IMR-90 (cell line): Measurements from ENCODE around the gene H2AZ1. TPM values are rescaled to one million over a fixed set of nuclear protein-coding genes. Genes with fewer than 3 reads are reported as not detected.
A peak's percentile ranks its signal among the peaks of the same experiment; 100 is the strongest.

Experiments
- ATAC-seq: fragments of 200-7000 bp; cut with Tn5 transposase; 2 replicates; pipeline ENCODE4 v1.9.1; 2020; ENCODE audit warnings: low read depth, mild to moderate bottlenecking, moderate library complexity
- BruUV-seq: library from RNA; stranded (reverse); fragments of 400-500 nt; replicated peaks from 2 replicates; lab custom pipeline; 2021; lab: Mats Ljungman, UMichigan
- CTCF ChIA-PET: fragments of 300-600 bp; formaldehyde crosslinking; extraction: SDS; loops from one replicate; lab custom pipeline; 2021; ENCODE audit warnings: antibody characterized with exemption; lab: Yijun Ruan, JAX
- POLR2A ChIA-PET: fragments of 300-600 bp; sonication (Branson Sonifier 250); formaldehyde crosslinking; loops from one replicate; lab custom pipeline; 2022; ENCODE audit warnings: antibody characterized with exemption; ENCODE audit not compliant: unreplicated experiment; lab: Charles Lee
- DNase-seq: peaks from one replicate; pipeline ENCODE4 v3.0.0; 2013
- H2AFZ ChIP-seq: replicated peaks from 2 replicates; pipeline ENCODE3; 2013; ENCODE audit warnings: low read length, mild to moderate bottlenecking; ENCODE audit not compliant: poor library complexity
- H2AK5ac ChIP-seq: 2 replicates; pipeline ENCODE4 v1.6.1; 2013; ENCODE audit warnings: low read depth, low read length, inconsistent platforms
- H2AK9ac ChIP-seq: replicated peaks from 2 replicates; pipeline ENCODE3; 2013; ENCODE audit warnings: mild to moderate bottlenecking, low read depth, low read length, moderate library complexity; ENCODE audit not compliant: poor library complexity
- H2BK120ac ChIP-seq: 2 replicates; pipeline ENCODE4 v1.6.1; 2013; ENCODE audit warnings: low read depth, low read length, inconsistent platforms
- H2BK15ac ChIP-seq: 3 replicates; pipeline ENCODE4 v1.6.1; 2013; ENCODE audit warnings: low read depth, low read length, inconsistent platforms
- H2BK20ac ChIP-seq: 2 replicates; pipeline ENCODE4 v1.6.1; 2013; ENCODE audit warnings: low read depth, mild to moderate bottlenecking, inconsistent platforms, low read length, moderate library complexity
- H2BK5ac ChIP-seq: 2 replicates; pipeline ENCODE4 v1.6.1; 2013; ENCODE audit warnings: mild to moderate bottlenecking, low read depth, low read length, inconsistent platforms; ENCODE audit not compliant: poor library complexity, severe bottlenecking
- H3K14ac ChIP-seq: replicated peaks from 2 replicates; pipeline ENCODE4 v1.6.1; 2013; ENCODE audit warnings: low read depth, low read length, inconsistent platforms
- H3K18ac ChIP-seq: 2 replicates; pipeline ENCODE4 v1.6.1; 2013; ENCODE audit warnings: low read depth, low read length, control low read depth
- H3K23ac ChIP-seq: 2 replicates; pipeline ENCODE4 v1.6.1; 2013; ENCODE audit warnings: low read depth, low read length, inconsistent platforms
- H3K27ac ChIP-seq: 2 replicates; pipeline ENCODE4 v1.5.1; 2013; ENCODE audit warnings: mild to moderate bottlenecking, control low read depth, low read length; ENCODE audit not compliant: insufficient read depth
- H3K27me3 ChIP-seq: 2 replicates; pipeline ENCODE4 v1.6.1; 2013; ENCODE audit warnings: low read length; ENCODE audit not compliant: control insufficient read depth, insufficient read depth
- H3K36me3 ChIP-seq: 2 replicates; pipeline ENCODE4 v1.6.1; 2013; ENCODE audit warnings: low read length, mixed read lengths; ENCODE audit not compliant: control insufficient read depth, insufficient read depth
- H3K4ac ChIP-seq: 2 replicates; pipeline ENCODE4 v1.6.1; 2013; ENCODE audit warnings: low read depth, low read length, inconsistent platforms
- H3K4me1 ChIP-seq: 2 replicates; pipeline ENCODE4 v1.6.1; 2013; ENCODE audit warnings: low read length, mixed read lengths; ENCODE audit not compliant: control insufficient read depth, insufficient read depth
- H3K4me2 ChIP-seq: 2 replicates; pipeline ENCODE4 v1.6.1; 2013; ENCODE audit warnings: low read depth, mild to moderate bottlenecking, control low read depth, low read length, moderate library complexity
- H3K4me3 ChIP-seq: 2 replicates; pipeline ENCODE4 v1.5.1; 2013; ENCODE audit warnings: low read depth, mild to moderate bottlenecking, control low read depth, low read length, moderate library complexity; ENCODE audit not compliant: insufficient read depth
- H3K56ac ChIP-seq: 2 replicates; pipeline ENCODE4 v1.6.1; 2013; ENCODE audit warnings: low read length, inconsistent platforms; ENCODE audit not compliant: insufficient read depth; ENCODE audit errors: extremely low read depth
- H3K79me1 ChIP-seq, 2 experiments: 2 replicates each; pipeline ENCODE4 v1.6.1; 2013; ENCODE audit warnings: low read length in 2 of 2, inconsistent platforms in 1 of 2, low read depth in 1 of 2
- H3K9ac ChIP-seq: 2 replicates; pipeline ENCODE4 v1.6.1; 2013; ENCODE audit warnings: low read depth, low read length, control low read depth
- H3K9me1 ChIP-seq: 2 replicates; pipeline ENCODE4 v1.6.1; 2013; ENCODE audit warnings: low read length, inconsistent platforms; ENCODE audit not compliant: insufficient read depth
- H3K9me3 ChIP-seq: 2 replicates; pipeline ENCODE4 v1.6.1; 2013; ENCODE audit warnings: low read length; ENCODE audit not compliant: control insufficient read depth, insufficient read depth
- H4K20me1 ChIP-seq: 2 replicates; pipeline ENCODE4 v1.6.1; 2013; ENCODE audit warnings: low read length, inconsistent platforms; ENCODE audit not compliant: insufficient read depth
- H4K5ac ChIP-seq: 2 replicates; pipeline ENCODE4 v1.6.1; 2013; ENCODE audit warnings: mild to moderate bottlenecking, low read depth, low read length, control low read depth
- H4K8ac ChIP-seq, 2 experiments: 2 replicates each; pipeline ENCODE4 v1.6.1; 2013; ENCODE audit warnings: low read depth in 2 of 2, low read length in 2 of 2, control low read depth in 1 of 2, inconsistent platforms in 1 of 2
- H4K91ac ChIP-seq: 2 replicates; pipeline ENCODE4 v1.6.1; 2013; ENCODE audit warnings: low read depth, low read length, inconsistent platforms; ENCODE audit not compliant: insufficient read depth
- CEBPB ChIP-seq: IDR thresholded peaks from 2 replicates; pipeline ENCODE4 v1.6.1; 2012; ENCODE audit warnings: low read depth, low read length, improper control_type of control experiment
- CHD1 ChIP-seq: IDR thresholded peaks from 2 replicates; pipeline ENCODE4 v1.6.1; 2012; ENCODE audit warnings: low read depth, low read length, improper control_type of control experiment
- FOS ChIP-seq: fragments of 150-350 bp; IDR thresholded peaks from 2 replicates; pipeline ENCODE4 v1.6.1; 2016; ENCODE audit warnings: low read depth, low read length
- MAFK ChIP-seq: IDR thresholded peaks from 2 replicates; pipeline ENCODE4 v1.6.1; 2012; ENCODE audit warnings: low read depth, low read length, improper control_type of control experiment
- MAZ ChIP-seq: IDR thresholded peaks from 2 replicates; pipeline ENCODE4 v1.6.1; 2012; ENCODE audit warnings: low read depth, mild to moderate bottlenecking, low read length, improper control_type of control experiment, moderate library complexity, borderline replicate concordance
- MXI1 ChIP-seq: IDR thresholded peaks from 2 replicates; pipeline ENCODE4 v1.6.1; 2012; ENCODE audit warnings: low read depth, mild to moderate bottlenecking, low read length, moderate library complexity, borderline replicate concordance
- NFE2L2 ChIP-seq: fragments of 150-350 bp; IDR thresholded peaks from 2 replicates; pipeline ENCODE4 v1.6.1; 2016; ENCODE audit warnings: low read depth, mild to moderate bottlenecking, low read length
- POLR2A ChIP-seq: IDR thresholded peaks from 2 replicates; pipeline ENCODE4 v1.6.1; 2012; ENCODE audit warnings: mild to moderate bottlenecking, low read depth, low read length
- RAD21 ChIP-seq: IDR thresholded peaks from 2 replicates; pipeline ENCODE4 v1.6.1; 2012; ENCODE audit warnings: low read length, improper control_type of control experiment
- RCOR1 ChIP-seq: IDR thresholded peaks from 2 replicates; pipeline ENCODE4 v1.6.1; 2012; ENCODE audit warnings: mild to moderate bottlenecking, low read length, improper control_type of control experiment; ENCODE audit not compliant: insufficient replicate concordance
- SMC3 ChIP-seq: fragments of 150-350 bp; IDR thresholded peaks from 2 replicates; pipeline ENCODE4 v1.6.1; 2016; ENCODE audit warnings: low read depth, mild to moderate bottlenecking, antibody characterized with exemption, low read length, moderate library complexity
- WGBS, 2 experiments: methylation state at CpG; one replicate each; pipeline versions ENCODE4 v1.1.5 to v1.1.7; 2013; ENCODE audit warnings: missing lambda C conversion rate in 2 of 2; ENCODE audit not compliant: insufficient read length in 1 of 2; ENCODE audit errors: extremely low coverage in 2 of 2; 5-methylcytosine and 5-hydroxymethylcytosine counted together
- dilution Hi-C: fragments of 300-500 bp; cut with HindIII; formaldehyde crosslinking; loops from one replicate; pipeline ENCODE4 v1.14.3; 2018; ENCODE audit warnings: low sequenced_read_pairs; ENCODE audit not compliant: unreplicated experiment
- in situ Hi-C: fragments of 300-500 bp; cut with MboI; formaldehyde crosslinking; loops from 3 replicates; pipeline ENCODE4 v1.14.3; 2019; ENCODE audit warnings: low sequenced_read_pairs, inconsistent platforms, mixed read lengths
- intact Hi-C: fragments of 100-400 bp; cut with micrococcal nuclease; formaldehyde crosslinking; loops from 2 replicates; pipeline ENCODE4 v1.10.0; 2022
- polyA plus RNA-seq, 3 experiments: library from polyadenylated mRNA; depleted of rRNA; stranded (reverse); fragments of >200 nt; gene quantifications; 2 replicates each; pipeline ENCODE4 v1.2.3, GENCODE V29; 2012; ENCODE audit warnings: low replicate concordance in 1 of 3
- total RNA-seq: library from RNA; depleted of rRNA; stranded (reverse); fragments of >200 nt; gene quantifications from 2 replicates; pipeline ENCODE4 v1.2.3, GENCODE V29; 2012
- TF ChIP-seq, protein P1 (sequence below): conservative IDR thresholded peaks from 2 replicates; pipeline ENCODE4 v1.5.1; 2012; ENCODE audit warnings: mild to moderate bottlenecking, low read depth, low read length, improper control_type of control experiment
- TF ChIP-seq, protein P2 (sequence below): fragments of 150-350 bp; IDR thresholded peaks from 2 replicates; pipeline ENCODE4 v1.6.1; 2017; ENCODE audit warnings: mild to moderate bottlenecking, antibody characterized with exemption, low read length, low read depth
- TF ChIP-seq, protein P3 (sequence below): fragments of 150-350 bp; IDR thresholded peaks from 2 replicates; pipeline ENCODE4 v1.6.1; 2016; ENCODE audit warnings: low read depth, mild to moderate bottlenecking, low read length, moderate library complexity, borderline replicate concordance

H2AZ1 gene
- total and polyA plus RNA-seq, 2 of the 4 experiments (the other 2 are of a cell fraction), result 456 to 1,129 TPM

DNA sequence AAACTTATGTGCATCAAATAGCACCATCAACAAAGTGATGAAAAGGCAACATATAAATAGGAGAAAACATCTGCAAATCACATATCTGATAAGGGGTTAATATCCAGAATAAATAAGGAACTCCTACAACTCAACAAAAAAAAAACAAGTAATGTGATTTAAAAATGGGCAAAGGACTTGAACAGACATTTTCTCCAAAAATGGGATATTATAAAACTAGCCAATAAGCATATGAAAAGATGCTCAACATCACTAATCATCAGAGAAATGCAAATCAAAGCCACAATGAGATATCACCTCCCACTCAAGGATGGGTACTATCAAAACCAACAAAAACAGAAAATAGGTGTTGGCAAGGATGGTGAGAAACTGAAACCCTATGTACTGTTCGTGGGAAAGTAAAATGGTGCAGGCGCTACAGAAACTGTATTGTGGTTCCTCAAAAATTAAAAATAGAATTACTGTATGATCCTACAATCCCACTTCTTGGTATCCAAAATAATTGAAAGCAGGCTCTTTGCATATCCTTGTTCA lies 6.1 kb downstream of the H2AZ1 start:
- H2AK5ac ChIP-seq, result no peak overlapping the region
- no peak for ATAC-seq
- peaks cover 14% of the 10 kb centered on the region; the same call in 1 of the 2 replicates for H4K20me1 ChIP-seq
- H3K36me3 ChIP-seq, result peaks cover 6% of the 10 kb centered on the region; the same call in 1 of the 2 replicates
- H3K14ac ChIP-seq, result no peak overlapping the region
- H3K79me1 ChIP-seq, result peaks cover 8 to 34% of the 10 kb centered on the region in 2 experiments
- no peak overlapping the region for H3K9ac ChIP-seq
- H3K18ac ChIP-seq, result no peak overlapping the region
- H3K4me2 ChIP-seq, result peak overlapping the region; percentile 51; the same call in 1 of the 2 replicates
- H2AFZ ChIP-seq, result no peak overlapping the region
- TF ChIP-seq SMC3 (no peak), RCOR1 (no peak), NFE2L2 (no peak), POLR2A (no peak), MAZ (no peak), RAD21 (no peak), MXI1 (no peak), CEBPB (no peak), CHD1 (no peak), MAFK (no peak), FOS (no peak)
- TF ChIP-seq, protein P1, sequence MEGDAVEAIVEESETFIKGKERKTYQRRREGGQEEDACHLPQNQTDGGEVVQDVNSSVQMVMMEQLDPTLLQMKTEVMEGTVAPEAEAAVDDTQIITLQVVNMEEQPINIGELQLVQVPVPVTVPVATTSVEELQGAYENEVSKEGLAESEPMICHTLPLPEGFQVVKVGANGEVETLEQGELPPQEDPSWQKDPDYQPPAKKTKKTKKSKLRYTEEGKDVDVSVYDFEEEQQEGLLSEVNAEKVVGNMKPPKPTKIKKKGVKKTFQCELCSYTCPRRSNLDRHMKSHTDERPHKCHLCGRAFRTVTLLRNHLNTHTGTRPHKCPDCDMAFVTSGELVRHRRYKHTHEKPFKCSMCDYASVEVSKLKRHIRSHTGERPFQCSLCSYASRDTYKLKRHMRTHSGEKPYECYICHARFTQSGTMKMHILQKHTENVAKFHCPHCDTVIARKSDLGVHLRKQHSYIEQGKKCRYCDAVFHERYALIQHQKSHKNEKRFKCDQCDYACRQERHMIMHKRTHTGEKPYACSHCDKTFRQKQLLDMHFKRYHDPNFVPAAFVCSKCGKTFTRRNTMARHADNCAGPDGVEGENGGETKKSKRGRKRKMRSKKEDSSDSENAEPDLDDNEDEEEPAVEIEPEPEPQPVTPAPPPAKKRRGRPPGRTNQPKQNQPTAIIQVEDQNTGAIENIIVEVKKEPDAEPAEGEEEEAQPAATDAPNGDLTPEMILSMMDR, result no peak
- TF ChIP-seq, protein P2, sequence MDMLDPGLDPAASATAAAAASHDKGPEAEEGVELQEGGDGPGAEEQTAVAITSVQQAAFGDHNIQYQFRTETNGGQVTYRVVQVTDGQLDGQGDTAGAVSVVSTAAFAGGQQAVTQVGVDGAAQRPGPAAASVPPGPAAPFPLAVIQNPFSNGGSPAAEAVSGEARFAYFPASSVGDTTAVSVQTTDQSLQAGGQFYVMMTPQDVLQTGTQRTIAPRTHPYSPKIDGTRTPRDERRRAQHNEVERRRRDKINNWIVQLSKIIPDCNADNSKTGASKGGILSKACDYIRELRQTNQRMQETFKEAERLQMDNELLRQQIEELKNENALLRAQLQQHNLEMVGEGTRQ, result no peak
- TF ChIP-seq, protein P3, sequence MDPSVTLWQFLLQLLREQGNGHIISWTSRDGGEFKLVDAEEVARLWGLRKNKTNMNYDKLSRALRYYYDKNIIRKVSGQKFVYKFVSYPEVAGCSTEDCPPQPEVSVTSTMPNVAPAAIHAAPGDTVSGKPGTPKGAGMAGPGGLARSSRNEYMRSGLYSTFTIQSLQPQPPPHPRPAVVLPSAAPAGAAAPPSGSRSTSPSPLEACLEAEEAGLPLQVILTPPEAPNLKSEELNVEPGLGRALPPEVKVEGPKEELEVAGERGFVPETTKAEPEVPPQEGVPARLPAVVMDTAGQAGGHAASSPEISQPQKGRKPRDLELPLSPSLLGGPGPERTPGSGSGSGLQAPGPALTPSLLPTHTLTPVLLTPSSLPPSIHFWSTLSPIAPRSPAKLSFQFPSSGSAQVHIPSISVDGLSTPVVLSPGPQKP, result no peak
- no peak overlapping the region for H3K56ac ChIP-seq
- ChIA-PET CTCF (interaction anchor here (0.6 kb wide), 1 partner anchor 271 kb away, joined by 6 read pairs; no protein-coding TSS in a partner anchor), POLR2A (no interaction called here)
- H4K8ac ChIP-seq, result no peak overlapping the region
- H4K5ac ChIP-seq, result no peak overlapping the region
- H2BK5ac ChIP-seq, result no peak overlapping the region
- H3K4me3 ChIP-seq, result no peak overlapping the region
- no peak overlapping the region for H2BK120ac ChIP-seq
- H3K9me1 ChIP-seq, result no peaks in the 10 kb centered on the region
- H2AK9ac ChIP-seq, result no peak overlapping the region
- H3K9me3 ChIP-seq, result no peaks in the 10 kb centered on the region
- H2BK15ac ChIP-seq, result no peak overlapping the region
- H3K27ac ChIP-seq, result no peak overlapping the region
- no peak for DNase-seq
- no CpG with 5 or more reads among the region's 2 CpGs for WGBS, 2 experiments
- in situ Hi-C loops (loop anchor here (10.0 kb wide), 1 partner anchor 379 kb away; the partner anchor contains the start of gene TRMT10A), dilution Hi-C loops (no loop called here), intact Hi-C loops (no loop called here)
- H3K4ac ChIP-seq, result no peak overlapping the region
- no peak overlapping the region for H2BK20ac ChIP-seq
- no peaks in the 10 kb centered on the region for H3K27me3 ChIP-seq
- no TSS peak for BruUV-seq
- no peak overlapping the region for H4K91ac ChIP-seq
- no peak overlapping the region; the same call in 1 of the 2 replicates for H3K23ac ChIP-seq
- H3K4me1 ChIP-seq, result peaks cover 4% of the 10 kb centered on the region; the same call in 1 of the 2 replicates
